Measurements from ENCODE around the gene XAGE2. TPM values are rescaled to one million over a fixed set of nuclear protein-coding genes. Genes with fewer than 3 reads are reported as not detected.

Gene XAGE2
- total RNA-seq, 4 donors from 2014 or later, result 1.1 TPM; not detected in 3

DNA sequence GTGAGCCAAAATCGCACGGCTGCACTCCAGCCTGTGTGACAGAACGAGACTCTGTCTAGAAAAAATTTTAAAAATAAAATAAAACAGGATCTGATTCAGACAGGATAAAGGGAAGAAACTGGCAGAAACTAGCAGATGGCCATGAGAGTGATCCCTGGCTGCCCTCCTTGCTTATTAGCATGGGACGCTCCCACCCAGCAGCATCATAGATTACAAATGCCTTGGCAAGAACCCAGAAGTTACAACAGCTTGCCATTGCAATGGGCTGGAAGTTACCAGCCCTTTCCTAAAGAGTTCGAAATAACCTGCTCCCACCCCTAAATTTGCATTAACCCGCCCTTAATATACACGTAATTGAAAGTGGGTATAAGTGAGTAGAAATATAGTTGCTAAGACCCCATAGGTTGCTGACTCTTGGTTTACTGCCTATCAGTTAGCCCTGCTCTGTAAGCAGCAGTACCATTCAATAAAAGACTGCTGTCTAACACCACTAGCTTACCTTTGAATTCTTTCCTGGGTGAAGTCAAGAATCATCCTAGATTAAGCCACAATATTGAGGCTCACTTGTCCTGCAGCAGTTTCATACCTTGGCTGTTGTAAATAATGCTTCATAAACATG lies 9.1 kb upstream of the XAGE2 start:
- Histone ChIP-seq H3K36me3 (no peaks in the 10 kb centered on the region), H3K4me3 (no peak overlapping the region)
- TF ChIP-seq EP300 (IDR thresholded peaks at IDR 0.05), result no peak
- TF ChIP-seq, protein P1, sequence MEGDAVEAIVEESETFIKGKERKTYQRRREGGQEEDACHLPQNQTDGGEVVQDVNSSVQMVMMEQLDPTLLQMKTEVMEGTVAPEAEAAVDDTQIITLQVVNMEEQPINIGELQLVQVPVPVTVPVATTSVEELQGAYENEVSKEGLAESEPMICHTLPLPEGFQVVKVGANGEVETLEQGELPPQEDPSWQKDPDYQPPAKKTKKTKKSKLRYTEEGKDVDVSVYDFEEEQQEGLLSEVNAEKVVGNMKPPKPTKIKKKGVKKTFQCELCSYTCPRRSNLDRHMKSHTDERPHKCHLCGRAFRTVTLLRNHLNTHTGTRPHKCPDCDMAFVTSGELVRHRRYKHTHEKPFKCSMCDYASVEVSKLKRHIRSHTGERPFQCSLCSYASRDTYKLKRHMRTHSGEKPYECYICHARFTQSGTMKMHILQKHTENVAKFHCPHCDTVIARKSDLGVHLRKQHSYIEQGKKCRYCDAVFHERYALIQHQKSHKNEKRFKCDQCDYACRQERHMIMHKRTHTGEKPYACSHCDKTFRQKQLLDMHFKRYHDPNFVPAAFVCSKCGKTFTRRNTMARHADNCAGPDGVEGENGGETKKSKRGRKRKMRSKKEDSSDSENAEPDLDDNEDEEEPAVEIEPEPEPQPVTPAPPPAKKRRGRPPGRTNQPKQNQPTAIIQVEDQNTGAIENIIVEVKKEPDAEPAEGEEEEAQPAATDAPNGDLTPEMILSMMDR (IDR thresholded peaks at IDR 0.05), result no peak
- TF ChIP-seq POLR2A (IDR thresholded peaks at IDR 0.05), result no peak

DNA sequence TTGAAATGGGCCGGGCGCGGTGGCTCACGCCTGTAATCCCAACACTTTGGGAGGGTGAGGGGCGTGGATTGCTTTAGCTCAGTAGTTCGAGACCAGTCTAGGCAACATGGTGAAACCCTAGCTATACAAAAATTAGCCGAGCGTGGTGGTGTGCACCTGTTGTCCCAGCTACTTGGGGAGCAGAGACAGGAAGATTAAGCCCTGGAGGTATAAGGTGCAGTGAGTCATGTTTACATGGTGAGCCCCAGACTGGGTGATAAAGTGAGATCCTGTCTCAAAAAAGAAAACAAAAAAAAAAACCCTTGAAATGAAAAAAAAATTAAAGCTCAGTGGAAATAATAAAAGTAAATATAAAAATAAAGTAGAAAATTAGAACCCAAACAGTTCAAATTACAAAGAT lies 6.9 kb upstream of the XAGE2 start:
- DNase-seq (ENCODE audit: low spot score in 2 of 2), result no peak
- H3K27me3 ChIP-seq, result peaks cover 0 to 21% of the 10 kb centered on the region in 2 donors
- H3K9me3 ChIP-seq, result no peaks in the 10 kb centered on the region
- no peak overlapping the region for H3K4me3 ChIP-seq
- no peaks in the 10 kb centered on the region for H3K4me1 ChIP-seq
- WGBS, 2 donors, result 81 to 91% methylated on average over 8 of the region's 8 CpGs
- TF ChIP-seq EP300 (IDR thresholded peaks at IDR 0.05) (no peak), POLR2A (IDR thresholded peaks at IDR 0.05) (no peak)
- TF ChIP-seq, protein P1 (IDR thresholded peaks at IDR 0.05), result no peak
- H3K27ac ChIP-seq, result no peak overlapping the region
- no peaks in the 10 kb centered on the region for H3K36me3 ChIP-seq

More for the DNA sequence above, 9.1 kb upstream of the XAGE2 start:
- Histone ChIP-seq H3K27me3 (peaks cover 0 to 13% of the 10 kb centered on the region in 2 donors), H3K9me3 (no peaks in the 10 kb centered on the region), H3K27ac (no peak overlapping the region), H3K4me1 (no peaks in the 10 kb centered on the region)
- 43 to 49% methylated on average over 7 of the region's 7 CpGs for WGBS, 2 donors
- peak in 1 of 2 donors; percentile 10 for DNase-seq (ENCODE audit: low spot score in 2 of 2)

DNA sequence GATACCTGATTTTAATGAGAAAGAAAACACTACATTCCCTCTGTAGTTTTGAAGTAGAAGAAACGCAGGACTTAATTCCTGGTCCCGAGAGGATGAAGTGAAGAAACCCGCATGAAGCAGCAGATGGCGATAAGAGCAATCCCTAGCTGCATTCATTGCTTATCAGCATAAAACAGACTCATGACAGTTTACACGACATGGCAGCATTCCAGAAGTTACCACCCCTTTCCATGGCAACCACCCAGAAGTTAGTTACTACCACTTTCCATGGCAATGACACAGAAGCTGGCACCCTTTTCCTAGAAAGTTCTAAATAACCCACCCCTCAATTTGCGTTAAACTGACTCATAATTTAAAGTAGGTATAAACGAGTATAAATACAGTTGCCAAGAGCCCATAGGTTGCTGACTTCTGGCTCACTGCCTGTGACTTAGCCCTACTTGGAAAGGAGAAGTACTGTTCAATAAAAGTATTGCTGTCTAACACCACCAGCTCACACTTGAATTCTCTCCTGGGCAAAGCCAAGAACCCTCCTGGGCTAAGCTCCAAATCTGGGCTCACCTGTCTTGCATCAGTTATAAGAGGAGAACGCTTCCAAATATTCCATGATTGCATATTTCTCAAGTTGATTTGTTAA lies 5.5 kb upstream of the XAGE2 start:
- 11 to 32% methylated on average over 8 of the region's 8 CpGs for WGBS, 2 donors
- H3K27me3 ChIP-seq, result peaks cover 0 to 27% of the 10 kb centered on the region in 2 donors
- no peak overlapping the region for H3K4me3 ChIP-seq

DNA sequence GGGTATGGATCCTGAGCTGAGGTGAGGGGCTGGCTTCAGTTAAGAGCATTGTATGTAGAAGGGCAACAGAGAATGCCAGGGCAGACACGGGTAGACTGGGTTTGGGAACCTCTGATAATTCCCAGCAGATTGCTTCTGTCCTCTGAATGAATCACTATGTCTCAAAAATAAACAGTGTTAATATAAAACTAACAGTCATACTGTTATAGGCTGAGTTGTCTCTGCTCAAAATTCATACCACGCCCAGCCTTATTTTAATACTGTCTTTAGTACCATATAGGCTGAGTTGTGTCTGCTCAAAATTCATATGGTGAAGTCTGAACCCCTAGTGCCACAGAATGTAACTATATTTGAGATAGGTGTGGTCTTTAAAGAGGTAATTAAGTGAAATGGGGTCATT lies 10.0 kb downstream of the XAGE2 start:
- Histone ChIP-seq H3K9me3 (no peaks in the 10 kb centered on the region), H3K36me3 (no peaks in the 10 kb centered on the region), H3K4me3 (no peak overlapping the region), H3K4me1 (no peaks in the 10 kb centered on the region), H3K27me3 (peaks cover 0 to 37% of the 10 kb centered on the region in 2 donors), H3K27ac (no peak overlapping the region)
- WGBS, 2 donors, result 63 to 75% methylated on average over 2 of the region's 2 CpGs
- no peak for DNase-seq (ENCODE audit: low spot score in 2 of 2)
- no peak for TF ChIP-seq POLR2A (IDR thresholded peaks at IDR 0.05)
- TF ChIP-seq, protein P1 (IDR thresholded peaks at IDR 0.05), result no peak
- TF ChIP-seq EP300 (IDR thresholded peaks at IDR 0.05), result no peak

More for the DNA sequence above, 5.5 kb upstream of the XAGE2 start:
- H3K4me1 ChIP-seq, result no peaks in the 10 kb centered on the region
- H3K27ac ChIP-seq, result no peak overlapping the region
- no peaks in the 10 kb centered on the region for H3K9me3 ChIP-seq
- TF ChIP-seq, protein P1 (IDR thresholded peaks at IDR 0.05), result no peak
- TF ChIP-seq POLR2A (IDR thresholded peaks at IDR 0.05), result no peak
- no peak for TF ChIP-seq EP300 (IDR thresholded peaks at IDR 0.05)
- H3K36me3 ChIP-seq, result no peaks in the 10 kb centered on the region
- DNase-seq (ENCODE audit: low spot score in 2 of 2), result no peak

DNA sequence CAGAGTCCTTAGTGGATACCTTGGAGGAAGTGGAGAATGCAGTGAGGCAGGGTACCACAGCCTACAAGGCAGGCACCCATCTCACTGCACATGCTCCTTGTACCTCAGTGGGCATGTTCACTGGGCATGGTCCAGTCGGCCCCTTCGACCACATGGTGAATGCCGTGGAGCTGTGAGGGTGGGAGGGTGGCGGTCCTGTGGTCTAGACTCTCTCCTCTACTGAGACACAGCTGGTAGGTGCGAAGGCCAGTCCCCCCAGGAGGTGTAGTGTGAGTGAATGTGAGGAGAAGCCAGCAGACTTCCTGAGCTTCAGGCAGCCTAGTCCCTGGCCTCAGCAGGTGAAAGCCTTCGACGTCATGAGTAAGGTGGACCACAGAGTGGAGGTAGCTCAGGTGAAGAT lies 12.2 kb downstream of the XAGE2 start:
- H3K27ac ChIP-seq, result no peak overlapping the region
- TF ChIP-seq, protein P1 (IDR thresholded peaks at IDR 0.05), result no peak
- TF ChIP-seq POLR2A (IDR thresholded peaks at IDR 0.05) (no peak), EP300 (IDR thresholded peaks at IDR 0.05) (no peak)
- H3K9me3 ChIP-seq, result no peaks in the 10 kb centered on the region
- H3K36me3 ChIP-seq, result no peaks in the 10 kb centered on the region
- WGBS, 2 donors, result 86 to 100% methylated on average over 2 to 7 of the region's 7 CpGs
- DNase-seq (ENCODE audit: low spot score in 2 of 2), result no peak
- H3K4me3 ChIP-seq, result no peak overlapping the region
- peaks cover 0 to 22% of the 10 kb centered on the region in 2 donors for H3K27me3 ChIP-seq
- H3K4me1 ChIP-seq, result no peaks in the 10 kb centered on the region

Data from tibial nerve (tissue), 4 donors.